Measurements from ENCODE around the gene OR1F1.
A peak's percentile ranks its signal among the peaks of the same experiment; 100 is the strongest.
"Not testable (repeated sequence)": the region's sequence is repeated elsewhere in the genome, so short reads cannot be mapped to it uniquely, and the experiment has no call there.

OR1F1 gene

DNA sequence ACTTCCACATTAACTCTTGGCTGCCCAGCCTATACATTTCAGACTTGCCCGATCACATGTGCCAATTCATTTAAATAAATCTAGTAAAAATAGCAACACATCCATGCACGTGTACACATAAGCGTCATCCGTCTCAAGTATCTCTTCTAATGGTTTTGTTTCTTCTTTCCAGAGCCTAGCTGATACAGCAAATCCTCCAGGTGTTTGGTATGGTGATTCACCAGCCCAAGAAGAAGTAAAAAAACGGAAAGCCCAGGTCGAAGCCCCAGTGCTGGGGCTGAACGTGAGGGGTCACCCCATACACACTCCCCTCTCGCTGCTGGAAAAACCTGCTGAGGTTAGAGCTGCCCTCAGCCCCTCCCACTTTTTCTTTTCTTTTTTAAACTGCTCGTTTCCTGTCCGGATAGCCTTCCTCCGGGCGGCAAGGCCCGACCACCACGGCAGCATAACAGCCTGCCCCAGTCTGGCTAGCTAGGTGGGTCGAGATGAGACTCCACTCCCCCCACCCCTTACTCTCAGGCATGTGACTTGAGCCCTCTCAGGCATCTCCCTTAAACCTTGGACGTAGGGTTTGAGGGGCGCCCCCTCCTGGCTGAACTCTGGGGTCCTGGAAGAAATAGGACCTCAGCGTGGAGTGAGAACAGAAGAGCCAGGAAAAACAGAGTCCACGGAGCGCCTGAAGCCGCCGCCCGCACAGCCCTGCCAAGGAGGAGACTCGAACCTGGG lies 13.9 kb upstream of the OR1F1 start:
- DNase-seq (ENCODE audit: low read depth, low spot score), result no peak

DNA sequence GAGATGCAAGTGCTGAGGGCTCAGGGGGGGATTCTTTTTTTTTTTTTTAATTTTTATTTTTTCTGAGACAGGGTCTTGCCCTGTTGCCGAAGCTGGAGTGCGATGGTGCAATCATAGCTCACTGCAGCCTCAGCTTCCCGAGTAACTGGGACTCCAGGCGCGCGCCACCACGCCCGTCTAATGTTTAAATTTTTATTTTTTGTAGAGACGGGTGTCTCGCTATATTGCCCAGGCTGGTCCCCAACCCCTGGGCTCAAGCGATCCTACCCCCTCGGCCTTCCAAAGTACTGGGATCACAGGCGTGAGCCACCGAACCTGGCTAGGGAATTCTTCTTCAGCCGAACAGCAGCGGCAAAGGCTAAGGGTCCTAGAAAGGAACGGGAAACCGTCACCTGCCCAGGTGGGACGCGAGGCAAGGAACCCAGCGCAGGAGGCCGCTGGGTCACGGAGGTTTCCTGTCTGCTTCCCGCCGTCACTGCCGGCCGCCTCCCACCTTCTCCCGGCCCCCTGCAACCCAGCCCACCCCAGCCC lies 13.3 kb upstream of the OR1F1 start:
- DNase-seq (ENCODE audit: low read depth, low spot score), result no peak

- no peak for DNase-seq (ENCODE audit: low read depth, low spot score)
Measured at GRCh38 chr16:3175157-3176093, 12.6 kb upstream of the OR1F1 start.

- no peak for DNase-seq (ENCODE audit: low read depth, low spot score)
Measured at GRCh38 chr16:3179651-3180050, 8.4 kb upstream of the OR1F1 start.

- no peak for DNase-seq (ENCODE audit: low read depth, low spot score)
Measured at GRCh38 chr16:3180445-3180878, 7.5 kb upstream of the OR1F1 start.

- not testable (repeated sequence) for DNase-seq (ENCODE audit: low read depth, low spot score)
Measured at GRCh38 chr16:3182293-3182607, 5.8 kb upstream of the OR1F1 start.

DNA sequence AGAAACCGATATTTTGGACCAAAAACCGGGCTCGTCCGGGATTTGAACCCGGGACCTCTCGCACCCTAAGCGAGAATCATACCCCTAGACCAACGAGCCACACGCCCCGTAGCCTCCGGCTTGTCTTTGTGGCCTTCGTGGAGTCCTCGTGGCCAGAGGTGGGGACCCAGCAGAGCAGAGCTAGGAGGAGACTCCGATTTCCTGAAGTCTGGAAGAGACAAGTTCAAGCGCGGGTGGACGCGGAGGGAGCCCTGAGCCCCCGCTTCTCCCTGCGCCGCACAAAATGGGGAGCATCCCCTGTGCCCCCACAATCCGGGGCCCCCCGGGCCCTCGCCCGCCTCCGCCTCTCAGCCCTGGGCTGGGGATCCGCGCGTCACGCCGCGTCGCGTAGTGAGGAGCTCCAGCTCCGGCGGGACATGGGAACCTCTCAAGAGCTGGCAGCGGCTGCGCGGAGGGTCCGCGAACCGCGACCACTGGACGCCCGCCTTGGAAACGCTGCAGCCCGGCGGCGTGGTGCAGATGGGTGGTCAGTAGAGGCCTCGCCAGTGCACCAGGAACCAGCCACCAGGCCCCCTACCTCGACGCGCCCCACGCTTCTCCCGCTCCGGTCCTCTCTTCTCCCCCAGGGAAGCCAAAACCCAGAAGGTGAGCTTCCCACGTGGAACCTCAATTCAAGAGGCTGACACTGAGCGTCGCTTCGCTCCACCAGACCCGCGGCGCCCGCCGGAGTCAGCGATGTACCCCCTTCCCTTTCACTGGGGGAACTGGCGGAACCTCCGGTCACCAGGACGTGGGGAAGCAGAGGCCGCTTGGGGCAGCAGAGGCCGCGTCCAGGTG lies 5.2 kb upstream of the OR1F1 start:
- DNase-seq (ENCODE audit: low read depth, low spot score), result peak; percentile 68

DNA sequence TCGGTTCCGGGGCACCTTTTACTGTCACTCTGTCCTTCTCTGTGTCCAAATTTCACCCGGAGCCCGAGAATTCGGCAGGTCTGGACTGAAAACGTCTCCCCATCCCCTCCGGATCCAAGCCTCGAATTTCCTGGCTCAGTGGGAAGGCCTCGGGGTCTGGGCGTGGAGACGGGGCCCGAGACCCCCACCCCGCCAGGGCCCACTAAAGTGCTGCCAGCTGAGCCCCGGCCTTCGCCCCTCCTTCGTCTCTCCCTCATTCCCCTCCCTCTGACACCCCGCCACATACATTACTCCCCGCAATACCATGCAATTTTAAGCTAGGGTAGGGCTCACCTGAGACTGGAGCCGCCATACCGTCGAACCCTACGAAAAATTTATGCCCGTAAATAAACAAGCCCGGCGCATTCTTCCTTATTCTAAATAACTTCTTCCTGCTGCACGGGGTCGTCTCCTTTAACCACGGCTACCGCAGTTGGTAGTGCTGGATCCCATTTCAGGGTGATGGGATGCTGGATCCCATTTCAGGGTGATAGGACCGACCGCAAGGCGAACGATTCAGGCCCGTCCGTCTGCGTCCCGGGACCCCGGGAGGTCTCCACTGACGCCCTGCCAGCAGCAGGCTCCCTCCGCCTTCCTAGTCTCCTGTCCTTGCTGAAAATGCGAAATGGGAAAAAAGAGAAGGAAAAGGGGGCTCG lies 4.4 kb upstream of the OR1F1 start:
- no peak for DNase-seq (ENCODE audit: low read depth, low spot score)

DNA sequence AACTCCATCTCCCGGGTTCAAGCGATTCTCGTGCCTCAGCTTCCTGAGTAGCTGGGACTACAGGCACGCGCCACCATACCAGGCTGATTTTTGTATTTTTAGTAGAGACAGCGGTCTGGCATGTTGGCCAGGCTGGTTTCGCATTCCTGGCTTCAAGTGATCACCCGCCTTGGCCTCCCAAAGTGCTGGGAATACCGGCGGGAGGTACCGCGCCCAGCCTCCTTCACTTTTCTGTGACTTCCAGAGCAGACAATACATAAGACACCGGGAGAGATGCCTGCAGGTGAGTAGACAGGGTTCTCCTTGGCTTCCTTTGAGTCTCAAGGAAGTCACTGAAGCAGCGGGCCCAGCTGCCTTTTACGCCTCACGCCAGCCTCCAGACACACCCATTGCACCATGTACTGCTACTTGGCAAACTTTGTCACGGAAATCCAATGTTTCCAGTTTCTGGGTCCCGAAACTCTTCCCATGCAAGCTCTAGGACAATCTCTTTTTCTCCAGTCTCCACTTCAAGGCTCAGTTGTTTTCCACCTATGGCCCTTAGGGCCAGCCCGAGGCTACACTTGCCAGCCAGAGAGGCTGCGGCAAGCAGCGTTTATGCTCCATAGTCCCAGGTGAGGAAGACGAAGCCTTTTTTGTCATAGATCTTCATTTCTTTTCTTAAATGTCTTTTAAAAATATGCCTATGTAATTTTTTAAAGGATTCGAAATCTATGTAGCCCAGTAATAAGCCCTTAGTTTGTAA lies 886 bp upstream of the OR1F1 start:
- DNase-seq (ENCODE audit: low read depth, low spot score), result no peak

- no peak for DNase-seq (ENCODE audit: low read depth, low spot score)
Measured at GRCh38 chr16:3188675-3188924, 596 bp downstream of the OR1F1 start.

- peak; percentile 69 for DNase-seq (ENCODE audit: low read depth, low spot score)
Measured at GRCh38 chr16:3188925-3189825, 1.2 kb downstream of the OR1F1 start.

GRCh38 chr16:3189869-3190268 lies 1.9 kb downstream of the OR1F1 start:
- DNase-seq (ENCODE audit: low read depth, low spot score), result no peak

DNA sequence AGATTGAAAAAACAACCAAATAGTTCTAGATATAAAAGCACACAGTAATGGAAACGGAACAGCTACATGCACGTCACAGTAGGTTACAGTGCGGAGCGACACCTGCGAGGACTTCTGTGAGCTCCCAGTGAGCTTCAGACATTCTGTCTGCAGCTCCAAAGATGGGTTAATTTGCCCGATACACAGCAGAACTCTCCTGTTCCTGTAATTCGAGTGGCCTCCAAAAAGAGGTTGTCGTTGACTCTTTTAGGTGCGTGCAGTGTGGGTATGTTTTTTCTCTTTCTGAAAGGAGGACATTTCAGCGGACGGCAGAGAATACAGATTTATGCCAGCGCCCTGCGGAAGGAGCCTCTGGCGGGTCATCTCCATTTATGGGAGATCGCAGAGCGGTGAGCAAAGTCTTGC lies 2.9 kb downstream of the OR1F1 start:
- no peak for DNase-seq (ENCODE audit: low read depth, low spot score)

- DNase-seq (ENCODE audit: low read depth, low spot score), result no peak
Measured at GRCh38 chr16:3192476-3193019, 4.5 kb downstream of the OR1F1 start.

- no peak for DNase-seq (ENCODE audit: low read depth, low spot score)
Measured at GRCh38 chr16:3193221-3194212, 5.5 kb downstream of the OR1F1 start.

DNA sequence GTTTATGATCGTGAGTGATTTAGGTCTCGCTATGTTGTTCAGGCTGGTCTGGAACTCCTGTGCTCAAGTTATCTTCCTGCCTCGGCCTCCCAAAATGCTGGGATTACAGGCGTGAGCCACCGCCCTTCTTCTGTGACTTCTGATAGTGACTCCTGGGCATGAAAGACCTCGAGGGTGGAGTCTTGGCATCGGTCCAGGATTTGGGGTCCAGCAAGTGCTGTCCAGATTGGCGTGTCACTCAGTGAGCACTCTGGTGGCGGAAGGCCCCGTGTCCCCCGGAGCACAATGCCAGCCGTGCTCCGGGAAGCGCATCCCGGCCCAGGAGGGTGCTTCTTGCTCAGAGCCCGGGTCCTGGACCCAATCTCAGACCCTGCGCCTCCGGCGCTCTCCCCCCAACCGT lies 6.8 kb downstream of the OR1F1 start:
- no peak for DNase-seq (ENCODE audit: low read depth, low spot score)

DNA sequence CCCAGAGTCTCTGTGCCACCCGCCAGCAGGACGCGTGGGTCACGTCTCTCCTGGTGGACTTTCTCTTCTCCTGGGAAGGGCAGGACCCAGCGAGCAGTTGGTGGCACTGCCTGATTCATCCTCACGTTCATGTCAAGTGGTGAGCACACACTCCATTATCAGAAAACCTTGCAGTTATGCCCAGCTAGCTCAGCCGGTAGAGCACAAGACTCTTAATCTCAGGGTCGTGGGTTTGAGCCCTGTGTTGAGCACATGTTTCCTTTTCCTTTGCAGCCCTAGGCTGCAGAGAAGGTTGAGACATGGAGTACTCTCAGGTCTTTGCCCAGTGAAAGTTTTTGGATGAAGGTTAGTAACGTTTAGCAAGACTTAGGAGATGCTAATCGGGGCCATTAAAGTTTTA lies 8.0 kb downstream of the OR1F1 start:
- DNase-seq (ENCODE audit: low read depth, low spot score), result no peak

DNA sequence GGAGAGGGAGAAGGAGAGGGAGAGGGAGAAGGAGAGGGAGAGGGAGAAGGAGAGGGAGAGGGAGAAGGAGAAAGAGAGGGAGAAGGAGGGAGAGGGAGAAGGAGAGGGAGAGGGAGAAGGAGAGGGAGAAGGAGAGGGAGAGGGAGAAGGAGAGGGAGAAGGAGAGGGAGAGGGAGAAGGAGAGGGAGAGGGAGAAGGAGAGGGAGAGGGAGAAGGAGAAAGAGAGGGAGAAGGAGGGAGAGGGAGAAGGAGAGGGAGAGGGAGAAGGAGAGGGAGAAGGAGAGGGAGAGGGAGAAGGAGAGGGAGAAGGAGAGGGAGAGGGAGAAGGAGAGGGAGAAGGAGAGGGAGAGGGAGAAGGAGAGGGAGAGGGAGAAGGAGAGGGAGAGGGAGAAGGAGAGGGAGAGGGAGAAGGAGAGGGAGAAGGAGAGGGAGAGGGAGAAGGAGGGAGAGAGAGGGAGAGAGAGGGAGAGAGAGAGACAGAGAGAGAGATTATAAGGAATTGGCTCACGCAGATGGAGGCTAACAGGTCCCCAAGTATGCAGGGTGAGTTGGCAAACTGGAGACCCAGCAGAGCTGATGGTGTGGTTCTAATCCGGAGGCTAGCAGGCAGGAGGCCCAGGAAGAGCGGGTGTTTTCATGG lies 9.8 kb downstream of the OR1F1 start:
- not testable (repeated sequence) for DNase-seq (ENCODE audit: low read depth, low spot score)

All from astrocyte of the hippocampus (primary cell).